T-helper 22 cell (primary cell): ENCODE results near the gene ADARB1.
A peak's percentile ranks its signal among the peaks of the same experiment; 100 is the strongest.
"Not testable (repeated sequence)": the region's sequence is repeated elsewhere in the genome, so short reads cannot be mapped to it uniquely, and the experiment has no call there.

Source experiments
- DNase-seq: peaks from one replicate; pipeline ENCODE4 v3.0.0-alpha.2; 2020; ENCODE audit warnings: low read depth

Gene ADARB1

DNA sequence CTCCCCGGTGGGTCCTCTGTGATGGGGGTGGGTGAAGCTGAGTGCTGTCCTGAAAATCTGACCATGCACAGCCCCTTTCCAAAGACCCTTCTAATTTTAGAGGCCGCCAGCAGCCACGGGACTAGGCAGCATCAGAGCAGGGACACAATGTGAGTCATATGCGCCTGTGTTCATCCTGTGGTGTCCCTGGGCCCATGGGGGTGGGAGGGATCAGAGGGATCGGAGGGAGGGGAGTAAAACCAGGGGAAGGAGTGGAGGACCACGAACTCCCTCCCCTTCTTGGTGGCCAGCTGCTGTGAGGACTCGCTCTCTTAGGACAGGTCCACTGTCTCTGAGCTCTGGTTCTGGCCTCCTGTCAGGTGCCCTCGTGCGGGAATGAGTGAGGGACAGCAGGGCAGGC lies 61.5 kb downstream of the ADARB1 start:
- no peak for DNase-seq

DNA sequence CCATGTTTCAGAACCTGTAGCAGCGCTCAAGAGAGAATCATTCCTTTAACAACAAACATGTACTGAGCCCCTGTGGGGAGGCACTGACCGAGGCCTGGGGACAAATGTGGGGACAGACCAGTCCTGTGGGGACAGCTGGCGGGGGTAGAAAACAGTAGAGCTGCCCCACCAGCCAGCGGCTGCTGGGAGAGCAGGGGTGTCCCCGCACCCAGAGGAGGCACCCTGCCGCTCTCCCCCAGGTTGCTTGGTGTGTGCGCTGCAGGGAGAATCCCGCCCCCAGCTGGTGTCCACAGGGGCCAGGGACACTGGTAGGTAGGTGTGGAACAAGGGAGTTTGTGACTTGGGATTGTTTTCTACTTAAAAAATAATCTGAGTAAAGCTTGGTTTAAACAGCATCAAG lies 62.1 kb downstream of the ADARB1 start:
- DNase-seq: no peak

DNA sequence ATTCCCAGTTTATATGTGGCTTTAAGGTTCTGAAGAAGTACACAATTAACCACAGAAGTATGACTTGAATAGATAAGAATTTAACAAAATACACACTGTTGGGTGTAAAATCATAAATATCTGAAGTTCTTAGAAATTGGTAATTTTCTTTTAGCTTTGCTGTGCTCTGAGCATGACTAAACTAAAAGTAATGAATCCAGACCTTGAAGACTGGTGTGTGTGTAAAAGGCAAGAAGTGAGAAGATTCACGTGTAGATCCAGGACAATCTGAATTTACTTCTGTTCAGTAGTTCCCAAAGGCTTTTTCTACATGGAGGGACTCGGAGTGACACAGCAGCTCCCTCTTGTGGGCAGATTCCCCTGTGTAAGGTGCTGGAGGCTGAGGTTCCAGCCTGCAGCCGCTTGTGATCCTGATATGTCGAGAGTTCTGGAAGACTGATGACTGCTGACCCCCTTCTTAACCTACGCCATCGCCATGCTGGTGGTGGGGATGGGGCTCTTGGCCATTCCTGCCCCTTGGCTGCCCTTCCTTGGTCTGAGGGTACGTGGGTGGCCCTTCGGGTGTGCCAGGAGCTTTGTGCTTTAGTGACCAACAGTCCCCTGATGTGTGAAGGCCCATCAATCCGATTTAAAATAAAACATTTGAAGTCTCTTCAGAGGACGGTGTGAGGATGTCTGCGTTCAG lies 62.7 kb downstream of the ADARB1 start:
- DNase-seq: no peak

- no peak for DNase-seq
These were observed 63.2 kb downstream of the ADARB1 start for GRCh38 chr21:45137612-45137937.

- DNase-seq: peak; percentile 47
These were observed 64.0 kb downstream of the ADARB1 start for GRCh38 chr21:45138199-45139002.

DNA sequence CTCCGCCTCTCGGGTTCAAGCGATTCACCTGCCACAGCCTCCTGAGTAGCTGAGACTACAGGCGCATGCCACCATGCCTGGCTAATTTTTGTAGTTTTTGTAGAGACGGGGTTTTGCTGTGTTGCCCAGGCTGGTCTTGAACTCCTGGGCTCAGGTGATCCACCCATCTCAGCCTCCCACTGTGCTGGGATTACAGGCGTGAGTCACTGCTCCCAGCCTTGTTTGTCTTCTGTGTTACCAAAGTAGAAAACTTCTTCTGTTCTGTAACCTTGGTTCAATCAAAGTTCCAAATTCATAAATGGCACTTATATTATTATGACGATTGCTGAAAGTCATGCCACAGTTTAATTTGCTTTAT lies 64.6 kb downstream of the ADARB1 start:
- DNase-seq: not testable (repeated sequence)

- DNase-seq: no peak
These were observed 65.1 kb downstream of the ADARB1 start for GRCh38 chr21:45139473-45139872.

- DNase-seq: no peak
These were observed 66.1 kb downstream of the ADARB1 start for GRCh38 chr21:45140346-45140940.

GRCh38 chr21:45140944-45141343 lies 66.6 kb downstream of the ADARB1 start:
- not testable (repeated sequence) for DNase-seq

DNA sequence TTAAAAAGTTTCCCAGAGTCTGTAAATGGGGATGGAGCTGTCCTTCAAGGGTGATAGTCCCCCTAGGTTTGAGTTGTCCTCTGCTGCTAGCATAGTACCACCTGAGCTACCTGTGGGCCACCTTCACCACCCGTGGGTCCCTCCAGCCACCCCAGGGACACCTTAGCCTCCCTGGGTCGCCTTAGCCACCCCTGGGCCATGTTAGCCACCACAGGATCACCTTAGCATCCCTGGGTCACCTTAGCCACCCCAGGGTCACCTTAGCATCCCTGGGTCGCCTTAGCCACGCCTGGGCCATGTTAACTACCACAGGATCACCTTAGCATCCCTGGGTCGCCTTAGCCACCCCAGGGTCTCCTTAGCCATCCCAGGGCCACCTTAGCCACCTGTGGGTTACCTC lies 67.1 kb downstream of the ADARB1 start:
- no peak for DNase-seq

- no peak for DNase-seq
These were observed 68.3 kb downstream of the ADARB1 start for GRCh38 chr21:45142469-45143308.

DNA sequence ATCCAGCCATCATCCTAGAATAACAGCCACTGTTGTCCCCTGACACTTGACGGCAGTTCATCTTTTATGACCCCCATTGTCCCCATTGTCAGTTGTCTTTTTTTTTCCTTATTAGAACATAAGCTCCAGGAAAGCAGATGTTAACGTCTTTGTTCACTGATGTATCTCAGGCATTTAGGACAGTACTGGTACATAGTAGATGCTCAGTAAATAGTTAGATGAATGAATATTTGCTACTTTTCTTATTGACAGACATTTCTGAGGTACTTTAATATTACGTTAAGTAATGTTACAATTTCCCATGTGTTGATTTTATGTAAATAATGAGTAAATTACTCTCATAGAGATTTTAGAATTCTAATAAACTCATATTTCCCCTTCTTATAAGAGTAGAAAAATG lies 69.5 kb downstream of the ADARB1 start:
- DNase-seq: no peak

DNA sequence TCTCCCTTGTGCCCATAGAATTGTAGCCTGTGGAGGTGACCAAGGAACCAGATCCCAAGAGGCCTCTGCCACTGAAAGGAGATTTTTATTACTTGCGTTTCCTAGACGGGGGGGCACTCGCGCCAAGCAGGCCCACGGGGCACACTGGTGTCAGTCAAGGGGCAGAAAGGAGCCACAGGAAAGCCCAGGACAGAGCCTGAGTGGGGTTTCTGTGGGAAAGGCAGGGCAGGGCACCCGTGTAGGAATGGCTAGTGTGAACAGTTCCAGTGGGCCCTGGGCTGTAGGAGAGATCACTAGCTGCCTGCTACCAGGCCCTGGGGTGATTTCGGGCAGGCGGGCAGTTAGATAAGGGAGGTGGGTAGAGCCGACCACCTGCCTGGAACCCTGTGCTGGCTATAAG lies 70.8 kb downstream of the ADARB1 start:
- no peak for DNase-seq

- DNase-seq: not testable (repeated sequence)
These were observed 71.5 kb downstream of the ADARB1 start for GRCh38 chr21:45145846-45146245.

- DNase-seq: no peak
These were observed 71.9 kb downstream of the ADARB1 start for GRCh38 chr21:45146306-45146705.

GRCh38 chr21:45146801-45147200 lies 72.4 kb downstream of the ADARB1 start:
- DNase-seq: no peak

GRCh38 chr21:45147473-45148315 lies 73.3 kb downstream of the ADARB1 start:
- DNase-seq: no peak

- DNase-seq: no peak
These were observed 74.1 kb downstream of the ADARB1 start for GRCh38 chr21:45148316-45148990.

DNA sequence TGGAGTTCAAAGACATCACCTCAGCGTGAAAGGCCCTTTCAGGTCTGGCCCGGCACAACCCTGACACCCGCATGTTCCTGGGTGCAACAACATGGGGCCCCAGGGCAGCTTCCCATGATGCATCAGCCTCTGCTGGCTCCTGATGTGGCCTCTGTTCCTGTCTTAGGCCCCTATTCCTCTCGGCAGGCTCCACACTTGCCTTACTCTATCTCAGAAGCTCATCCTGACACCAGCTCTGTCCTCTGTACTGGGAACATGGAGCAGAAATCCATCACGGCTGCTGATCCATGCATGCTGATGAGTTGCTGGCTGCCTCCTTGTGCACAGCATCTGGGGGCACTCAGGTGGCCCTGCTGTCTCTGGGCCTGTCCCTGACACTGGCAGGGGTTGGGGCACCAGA lies 74.6 kb downstream of the ADARB1 start:
- DNase-seq: no peak

- no peak for DNase-seq
These were observed 76.3 kb downstream of the ADARB1 start for GRCh38 chr21:45150638-45151131.
